Measurements from ENCODE around the gene STK26.

DNA sequence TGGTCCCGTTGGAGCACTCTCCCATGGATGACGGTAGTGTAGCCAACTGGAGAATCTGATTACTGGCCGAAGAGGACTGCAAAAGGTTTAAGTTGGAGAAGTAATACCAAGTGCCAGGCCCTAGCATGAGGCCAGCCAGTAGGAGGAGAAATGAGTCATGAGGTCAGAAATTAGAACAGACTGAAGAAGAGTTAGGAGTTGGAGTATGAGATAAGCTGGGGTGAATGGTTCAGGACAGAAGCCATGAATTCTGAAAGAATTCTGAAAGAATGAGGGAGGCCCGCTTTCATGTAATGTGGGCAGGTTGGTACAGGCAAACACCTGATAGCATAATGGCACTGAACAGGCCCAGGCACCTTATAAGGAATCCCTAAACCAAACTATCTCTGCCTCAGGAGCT lies 18.4 kb upstream of the STK26 start:
- TF ChIP-seq CTCF (conservative IDR thresholded peaks at IDR 0.05; ENCODE audit: low read depth in 2 of 2) (no peak), POLR2AphosphoS5 (IDR thresholded peaks at IDR 0.05; ENCODE audit: low read depth) (no peak), EZH2 (IDR thresholded peaks at IDR 0.05; ENCODE audit: low read depth, unreplicated experiment) (no peak), CREB1 (CRISPR knock-in tag; IDR thresholded peaks at IDR 0.05; ENCODE audit: low read depth) (no peak)

Data from GM23338 (cell line).